Measurements from ENCODE around the gene PNPLA7.

DNA sequence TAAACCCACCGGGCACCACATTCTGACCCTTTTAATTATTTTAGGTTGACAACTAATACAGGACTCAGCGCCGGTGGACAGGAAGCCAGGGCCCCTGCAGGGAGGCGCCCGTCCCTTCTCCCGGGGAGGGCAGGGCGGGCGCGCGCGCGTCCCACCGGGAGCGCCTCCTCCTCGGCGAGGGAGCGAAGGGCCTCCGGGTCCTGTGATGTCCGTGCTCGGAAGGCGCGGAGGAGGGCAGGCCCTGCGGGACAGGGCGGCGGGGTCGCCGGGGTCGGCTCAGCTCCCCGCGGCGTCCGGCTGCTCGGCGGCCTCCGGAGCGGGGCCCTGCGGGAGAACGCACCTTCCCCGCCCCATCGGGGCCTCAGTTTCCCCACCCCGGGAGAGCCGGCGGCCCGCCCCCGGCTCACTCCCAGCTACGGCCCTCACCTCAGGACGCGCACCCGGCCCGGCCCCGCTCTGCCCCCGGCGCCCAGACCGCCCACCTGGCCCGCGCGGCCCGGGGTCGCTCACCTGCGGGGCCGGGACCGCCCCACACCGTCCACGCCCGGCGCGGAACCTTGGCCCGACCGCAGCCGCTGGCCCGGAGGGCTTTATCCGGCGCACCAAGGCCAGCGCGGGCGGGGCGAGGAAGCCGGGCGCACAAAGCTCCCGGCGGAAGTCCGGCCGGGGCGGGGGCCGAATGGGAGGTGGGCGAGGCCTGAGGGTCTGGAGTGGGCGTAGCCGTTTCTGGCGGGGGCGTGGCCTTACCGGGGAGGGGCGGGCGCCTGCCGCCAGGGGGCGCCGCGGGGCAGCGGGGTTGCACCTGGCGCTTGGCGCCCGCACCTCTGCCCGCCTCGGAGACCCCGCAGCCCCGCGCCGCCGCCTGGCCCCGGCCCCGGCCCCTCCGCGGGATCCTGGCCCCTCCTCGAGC is 127.3 kb downstream of the PNPLA7 start, which contains the start of the genes EXD3 and NOXA1:
- TF ChIP-seq, protein P1, sequence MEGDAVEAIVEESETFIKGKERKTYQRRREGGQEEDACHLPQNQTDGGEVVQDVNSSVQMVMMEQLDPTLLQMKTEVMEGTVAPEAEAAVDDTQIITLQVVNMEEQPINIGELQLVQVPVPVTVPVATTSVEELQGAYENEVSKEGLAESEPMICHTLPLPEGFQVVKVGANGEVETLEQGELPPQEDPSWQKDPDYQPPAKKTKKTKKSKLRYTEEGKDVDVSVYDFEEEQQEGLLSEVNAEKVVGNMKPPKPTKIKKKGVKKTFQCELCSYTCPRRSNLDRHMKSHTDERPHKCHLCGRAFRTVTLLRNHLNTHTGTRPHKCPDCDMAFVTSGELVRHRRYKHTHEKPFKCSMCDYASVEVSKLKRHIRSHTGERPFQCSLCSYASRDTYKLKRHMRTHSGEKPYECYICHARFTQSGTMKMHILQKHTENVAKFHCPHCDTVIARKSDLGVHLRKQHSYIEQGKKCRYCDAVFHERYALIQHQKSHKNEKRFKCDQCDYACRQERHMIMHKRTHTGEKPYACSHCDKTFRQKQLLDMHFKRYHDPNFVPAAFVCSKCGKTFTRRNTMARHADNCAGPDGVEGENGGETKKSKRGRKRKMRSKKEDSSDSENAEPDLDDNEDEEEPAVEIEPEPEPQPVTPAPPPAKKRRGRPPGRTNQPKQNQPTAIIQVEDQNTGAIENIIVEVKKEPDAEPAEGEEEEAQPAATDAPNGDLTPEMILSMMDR (IDR thresholded peaks at IDR 0.05) = peak; percentile 68 to 89 (median 72)
- TF ChIP-seq POLR2A (IDR thresholded peaks at IDR 0.05) = no peak
